Aorta (tissue), 5 donors: ENCODE data around the gene TMEM156. TPM values are rescaled to one million over a fixed set of nuclear protein-coding genes. Genes with fewer than 3 reads are reported as not detected.
"Not testable (repeated sequence)": the region's sequence is repeated elsewhere in the genome, so short reads cannot be mapped to it uniquely, and the experiment has no call there.

ENCODE experiments used
- ATAC-seq: fragments of 200-7000 bp; cut with Tn5 transposase; one replicate; pipeline ENCODE4 v1.9.1; 2022; ENCODE audit warnings: moderate library complexity; ENCODE audit not compliant: low FRiP score
- DNase-seq, 2 donors: peaks; one replicate each; pipeline ENCODE4 v3.0.0-alpha.2; 2020
- H3K27ac ChIP-seq, 2 donors: one replicate each; pipeline ENCODE4 v1.5.1; 2013; ENCODE audit warnings: low read length in 2 of 2, mild to moderate bottlenecking in 2 of 2, moderate library complexity in 2 of 2, control low read depth in 1 of 2, inconsistent platforms in 1 of 2, low read depth in 1 of 2
- H3K27me3 ChIP-seq, 2 donors: one replicate each; pipeline ENCODE4 v1.6.1; 2013; ENCODE audit warnings: control low read depth in 1 of 2, low read length in 1 of 2, mild to moderate bottlenecking in 1 of 2, moderate library complexity in 1 of 2; ENCODE audit not compliant: insufficient read depth in 2 of 2, control insufficient read depth in 1 of 2
- H3K36me3 ChIP-seq, 2 donors: one replicate each; pipeline ENCODE4 v1.6.1; 2013; ENCODE audit warnings: control low read depth in 1 of 2, low read length in 1 of 2, mild to moderate bottlenecking in 1 of 2; ENCODE audit not compliant: insufficient read depth in 2 of 2, control insufficient read depth in 1 of 2
- H3K4me1 ChIP-seq, 2 donors: one replicate each; pipeline ENCODE4 v1.6.1; 2013; ENCODE audit warnings: low read length in 2 of 2, control low read depth in 1 of 2, mild to moderate bottlenecking in 1 of 2, moderate library complexity in 1 of 2; ENCODE audit not compliant: insufficient read depth in 2 of 2, control insufficient read depth in 1 of 2
- H3K4me3 ChIP-seq, 2 donors: one replicate each; pipeline ENCODE4 v1.5.1; 2013; ENCODE audit warnings: low read length in 2 of 2, control low read depth in 1 of 2, mild to moderate bottlenecking in 1 of 2
- H3K9me3 ChIP-seq: one replicate; pipeline ENCODE4 v1.6.1; 2013; ENCODE audit warnings: mild to moderate bottlenecking, low read length; ENCODE audit not compliant: control insufficient read depth
- WGBS, 2 donors: extraction: QIAGEN DNeasy Blood & Tissue Kit; methylation state at CpG; one replicate each; pipeline ENCODE4 v1.1.7; 2013; 5-methylcytosine and 5-hydroxymethylcytosine counted together
- intact Hi-C, 2 donors: fragments of 100-400 bp; cut with DNase I; formaldehyde crosslinking; loops; one replicate each; pipeline versions ENCODE4 v1.14.2 to v1.15.0; 2022
- polyA plus RNA-seq, 2 donors: library from polyadenylated mRNA; stranded (reverse); fragments of 200-250 nt; gene quantifications; one replicate each; pipeline ENCODE4 v1.2.3, GENCODE V29; 2013
- total RNA-seq, 2 donors: library from RNA; stranded (reverse); fragmentation: NEBNext Ultra II Directional; extraction: Animal tissue kit (Norgen Biotek cat#: 25700); gene quantifications; one replicate each; pipeline ENCODE4 v1.2.1, GENCODE V29; 2021
- donor health status: healthy with polysubstance abuse.
- donor health status: Bipolar disorder and iron deficiency.
- donor health status: DM: no; HTN: no; CAD: no.
- donor health status: DM: no; HTN: no; CAD: no.
- donor health status: DM: yes; HTN: yes; CAD: no.

Gene TMEM156
- total and polyA plus RNA-seq, 4 donors, result 0.05 to 0.52 (median 0.27) TPM

GRCh38 chr4:38951598-38951997, 80.6 kb downstream of the TMEM156 start:
- H3K4me3 ChIP-seq, result no peak overlapping the region
- no peaks in the 10 kb centered on the region for H3K27me3 ChIP-seq
- no peak for ATAC-seq
- H3K4me1 ChIP-seq, result no peaks in the 10 kb centered on the region
- no peak for DNase-seq
- no peaks in the 10 kb centered on the region for H3K9me3 ChIP-seq
- intact Hi-C loops, result no loop called here
- WGBS, 2 donors, result 55 to 57% methylated on average over 2 of the region's 2 CpGs
- H3K27ac ChIP-seq, result no peak overlapping the region
- no peaks in the 10 kb centered on the region for H3K36me3 ChIP-seq

GRCh38 chr4:38950734-38951133, 81.5 kb downstream of the TMEM156 start:
- H3K4me1 ChIP-seq, result no peaks in the 10 kb centered on the region
- intact Hi-C loops, result no loop called here
- ATAC-seq, result no peak

GRCh38 chr4:38950159-38950558, 82.0 kb downstream of the TMEM156 start:
- Histone ChIP-seq H3K27me3 (no peaks in the 10 kb centered on the region), H3K4me1 (no peaks in the 10 kb centered on the region), H3K27ac (no peak overlapping the region), H3K9me3 (no peaks in the 10 kb centered on the region), H3K4me3 (no peak overlapping the region), H3K36me3 (peaks cover 0 to 2% of the 10 kb centered on the region in 2 donors)
- WGBS, 2 donors, result 20 to 37% methylated on average over 2 of the region's 2 CpGs
- ATAC-seq (no peak), DNase-seq (no peak)
- intact Hi-C loops, result no loop called here

More at GRCh38 chr4:38950734-38951133, 81.5 kb downstream of the TMEM156 start:
- Histone ChIP-seq H3K9me3 (no peaks in the 10 kb centered on the region), H3K27ac (no peak overlapping the region), H3K36me3 (no peaks in the 10 kb centered on the region), H3K4me3 (no peak overlapping the region), H3K27me3 (no peaks in the 10 kb centered on the region)
- 20 to 39% methylated on average over 6 of the region's 6 CpGs for WGBS, 2 donors
- no peak for DNase-seq

- no peak overlapping the region for H3K4me3 ChIP-seq
- DNase-seq, result no peak
- no peaks in the 10 kb centered on the region for H3K9me3 ChIP-seq
- 35 to 39% methylated on average over 5 of the region's 5 CpGs for WGBS, 2 donors
- ATAC-seq, result no peak
- intact Hi-C loops, result no loop called here
- H3K27me3 ChIP-seq, result no peaks in the 10 kb centered on the region
- H3K36me3 ChIP-seq, result peaks cover 0 to 4% of the 10 kb centered on the region in 2 donors
- H3K27ac ChIP-seq, result no peak overlapping the region
- no peaks in the 10 kb centered on the region for H3K4me1 ChIP-seq
Observed at GRCh38 chr4:38949411-38950051, 82.7 kb downstream of the TMEM156 start.

GRCh38 chr4:38948551-38948950, 83.7 kb downstream of the TMEM156 start:
- WGBS, 2 donors, result 10 to 17% methylated on average over 2 of the region's 2 CpGs

GRCh38 chr4:38946919-38947318, 85.3 kb downstream of the TMEM156 start:
- Histone ChIP-seq H3K27ac (no peak overlapping the region), H3K9me3 (no peaks in the 10 kb centered on the region), H3K36me3 (peaks cover 3 to 6% of the 10 kb centered on the region in 2 donors), H3K4me3 (no peak overlapping the region), H3K4me1 (no peaks in the 10 kb centered on the region), H3K27me3 (no peaks in the 10 kb centered on the region)
- intact Hi-C loops, result no loop called here
- WGBS, 2 donors, result 90 to 91% methylated on average over 3 of the region's 3 CpGs
- DNase-seq (no peak), ATAC-seq (no peak)

More at GRCh38 chr4:38948551-38948950, 83.7 kb downstream of the TMEM156 start:
- intact Hi-C loops, result no loop called here
- ATAC-seq, result peak; percentile 45
- peaks cover 0 to 4% of the 10 kb centered on the region in 2 donors for H3K36me3 ChIP-seq
- peak in 1 of 2 donors; percentile 58 for DNase-seq
- H3K27me3 ChIP-seq, result no peaks in the 10 kb centered on the region
- H3K9me3 ChIP-seq, result no peaks in the 10 kb centered on the region
- no peak overlapping the region for H3K27ac ChIP-seq
- H3K4me3 ChIP-seq, result no peak overlapping the region
- no peaks in the 10 kb centered on the region for H3K4me1 ChIP-seq

GRCh38 chr4:38944440-38944839, 87.8 kb downstream of the TMEM156 start:
- H3K9me3 ChIP-seq, result no peaks in the 10 kb centered on the region
- no peak overlapping the region for H3K27ac ChIP-seq
- H3K27me3 ChIP-seq, result no peaks in the 10 kb centered on the region
- no peak overlapping the region for H3K4me3 ChIP-seq
- WGBS, 2 donors, result 90 to 93% methylated on average over 9 of the region's 9 CpGs
- DNase-seq (no peak), ATAC-seq (no peak)
- H3K4me1 ChIP-seq, result no peaks in the 10 kb centered on the region
- intact Hi-C loops, result no loop called here
- H3K36me3 ChIP-seq, result peaks cover 10 to 14% of the 10 kb centered on the region in 2 donors

GRCh38 chr4:38943343-38943742, 88.9 kb downstream of the TMEM156 start:
- DNase-seq, result no peak
- H3K4me1 ChIP-seq, result no peaks in the 10 kb centered on the region
- no peak for ATAC-seq
- H3K9me3 ChIP-seq, result no peaks in the 10 kb centered on the region
- intact Hi-C loops, result no loop called here
- no peak overlapping the region for H3K4me3 ChIP-seq
- no peaks in the 10 kb centered on the region for H3K27me3 ChIP-seq
- 72 to 74% methylated on average over 4 of the region's 4 CpGs for WGBS, 2 donors
- H3K27ac ChIP-seq, result no peak overlapping the region
- H3K36me3 ChIP-seq, result peaks cover 12 to 14% of the 10 kb centered on the region in 2 donors

- DNase-seq, H3K9me3 ChIP-seq, H3K27ac ChIP-seq, H3K4me3 ChIP-seq, H3K4me1 ChIP-seq, intact Hi-C loops, H3K27me3 ChIP-seq, ATAC-seq: not testable (repeated sequence)
- WGBS, 2 donors, result 68 to 71% methylated on average over 3 of the region's 3 CpGs
- peaks cover 18 to 21% of the 10 kb centered on the region in 2 donors for H3K36me3 ChIP-seq
Observed at GRCh38 chr4:38941906-38942305, 90.3 kb downstream of the TMEM156 start.
